ENCODE results near the gene TLR2.

The TLR2 gene

GRCh38 chr4:153725136-153725830 lies 41.2 kb downstream of the TLR2 start:
- Histone ChIP-seq H3K9ac (ENCODE audit: low read length in 5 of 5) (no peak overlapping the region), H3K4me3 (ENCODE audit: low read depth in 1 of 5, low read length in 5 of 5) (peak overlapping the region in 1 of 5 donors; percentile 22), H3K9me3 (ENCODE audit: control insufficient read depth in 5 of 5, low read length in 5 of 5) (no peaks in the 10 kb centered on the region), H3K4me1 (ENCODE audit: control insufficient read depth in 5 of 5, insufficient read depth in 5 of 5, low read length in 5 of 5) (peaks cover 0 to 16% (median 10%) of the 10 kb centered on the region in 5 donors), H3K27ac (ENCODE audit: low read depth, low read length) (no peak overlapping the region), H3K27me3 (ENCODE audit: control insufficient read depth in 5 of 5, insufficient read depth in 4 of 5, low read length in 5 of 5) (no peaks in the 10 kb centered on the region), H3K36me3 (ENCODE audit: control insufficient read depth in 5 of 5, insufficient read depth in 5 of 5, low read length in 5 of 5) (no peaks in the 10 kb centered on the region)

GRCh38 chr4:153725831-153726154 lies 41.7 kb downstream of the TLR2 start:
- Histone ChIP-seq H3K9me3 (ENCODE audit: control insufficient read depth in 5 of 5, low read length in 5 of 5) (no peaks in the 10 kb centered on the region), H3K27ac (ENCODE audit: low read depth, low read length) (no peak overlapping the region), H3K9ac (ENCODE audit: low read length in 5 of 5) (no peak overlapping the region), H3K36me3 (ENCODE audit: control insufficient read depth in 5 of 5, insufficient read depth in 5 of 5, low read length in 5 of 5) (no peaks in the 10 kb centered on the region), H3K4me3 (ENCODE audit: low read depth in 1 of 5, low read length in 5 of 5) (peak overlapping the region in 1 of 5 donors; percentile 22), H3K27me3 (ENCODE audit: control insufficient read depth in 5 of 5, insufficient read depth in 4 of 5, low read length in 5 of 5) (no peaks in the 10 kb centered on the region), H3K4me1 (ENCODE audit: control insufficient read depth in 5 of 5, insufficient read depth in 5 of 5, low read length in 5 of 5) (peaks cover 0 to 16% (median 10%) of the 10 kb centered on the region in 5 donors)

- H3K27ac ChIP-seq (ENCODE audit: low read depth, low read length) = no peak overlapping the region
- H3K9me3 ChIP-seq (ENCODE audit: control insufficient read depth in 5 of 5, low read length in 5 of 5) = no peaks in the 10 kb centered on the region
- no peaks in the 10 kb centered on the region for H3K36me3 ChIP-seq (ENCODE audit: control insufficient read depth in 5 of 5, insufficient read depth in 5 of 5, low read length in 5 of 5)
- H3K27me3 ChIP-seq (ENCODE audit: control insufficient read depth in 5 of 5, insufficient read depth in 4 of 5, low read length in 5 of 5) = no peaks in the 10 kb centered on the region
- no peak overlapping the region for H3K9ac ChIP-seq (ENCODE audit: low read length in 5 of 5)
- H3K4me1 ChIP-seq (ENCODE audit: control insufficient read depth in 5 of 5, insufficient read depth in 5 of 5, low read length in 5 of 5) = peaks cover 0 to 18% (median 10%) of the 10 kb centered on the region in 5 donors
- no peak overlapping the region for H3K4me3 ChIP-seq (ENCODE audit: low read depth in 1 of 5, low read length in 5 of 5)
These were observed 44.1 kb downstream of the TLR2 start for GRCh38 chr4:153728151-153728550.

- H3K9ac ChIP-seq (ENCODE audit: low read length in 5 of 5) = no peak overlapping the region
- H3K27me3 ChIP-seq (ENCODE audit: control insufficient read depth in 5 of 5, insufficient read depth in 4 of 5, low read length in 5 of 5) = no peaks in the 10 kb centered on the region
- no peak overlapping the region for H3K27ac ChIP-seq (ENCODE audit: low read depth, low read length)
- H3K36me3 ChIP-seq (ENCODE audit: control insufficient read depth in 5 of 5, insufficient read depth in 5 of 5, low read length in 5 of 5) = no peaks in the 10 kb centered on the region
- no peaks in the 10 kb centered on the region for H3K9me3 ChIP-seq (ENCODE audit: control insufficient read depth in 5 of 5, low read length in 5 of 5)
- H3K4me1 ChIP-seq (ENCODE audit: control insufficient read depth in 5 of 5, insufficient read depth in 5 of 5, low read length in 5 of 5) = peaks cover 0 to 18% (median 10%) of the 10 kb centered on the region in 5 donors
- no peak overlapping the region for H3K4me3 ChIP-seq (ENCODE audit: low read depth in 1 of 5, low read length in 5 of 5)
These were observed 44.6 kb downstream of the TLR2 start for GRCh38 chr4:153728660-153729059.

- no peaks in the 10 kb centered on the region for H3K36me3 ChIP-seq (ENCODE audit: control insufficient read depth in 5 of 5, insufficient read depth in 5 of 5, low read length in 5 of 5)
- no peaks in the 10 kb centered on the region for H3K9me3 ChIP-seq (ENCODE audit: control insufficient read depth in 5 of 5, low read length in 5 of 5)
- H3K27me3 ChIP-seq (ENCODE audit: control insufficient read depth in 5 of 5, insufficient read depth in 4 of 5, low read length in 5 of 5) = no peaks in the 10 kb centered on the region
- no peak overlapping the region for H3K9ac ChIP-seq (ENCODE audit: low read length in 5 of 5)
- no peak overlapping the region for H3K4me3 ChIP-seq (ENCODE audit: low read depth in 1 of 5, low read length in 5 of 5)
- H3K27ac ChIP-seq (ENCODE audit: low read depth, low read length) = no peak overlapping the region
- peaks cover 0 to 18% (median 10%) of the 10 kb centered on the region in 5 donors for H3K4me1 ChIP-seq (ENCODE audit: control insufficient read depth in 5 of 5, insufficient read depth in 5 of 5, low read length in 5 of 5)
These were observed 45.8 kb downstream of the TLR2 start for GRCh38 chr4:153729895-153730294.

GRCh38 chr4:153731239-153731638 lies 47.2 kb downstream of the TLR2 start:
- Histone ChIP-seq H3K4me1 (ENCODE audit: control insufficient read depth in 5 of 5, insufficient read depth in 5 of 5, low read length in 5 of 5) (peaks cover 0 to 8% (median 0%) of the 10 kb centered on the region in 5 donors), H3K36me3 (ENCODE audit: control insufficient read depth in 5 of 5, insufficient read depth in 5 of 5, low read length in 5 of 5) (no peaks in the 10 kb centered on the region), H3K27me3 (ENCODE audit: control insufficient read depth in 5 of 5, insufficient read depth in 4 of 5, low read length in 5 of 5) (no peaks in the 10 kb centered on the region), H3K4me3 (ENCODE audit: low read depth in 1 of 5, low read length in 5 of 5) (no peak overlapping the region), H3K9me3 (ENCODE audit: control insufficient read depth in 5 of 5, low read length in 5 of 5) (no peaks in the 10 kb centered on the region), H3K27ac (ENCODE audit: low read depth, low read length) (no peak overlapping the region), H3K9ac (ENCODE audit: low read length in 5 of 5) (no peak overlapping the region)

- H3K4me3 ChIP-seq (ENCODE audit: low read depth in 1 of 5, low read length in 5 of 5) = no peak overlapping the region
- no peaks in the 10 kb centered on the region for H3K9me3 ChIP-seq (ENCODE audit: control insufficient read depth in 5 of 5, low read length in 5 of 5)
- H3K27me3 ChIP-seq (ENCODE audit: control insufficient read depth in 5 of 5, insufficient read depth in 4 of 5, low read length in 5 of 5) = no peaks in the 10 kb centered on the region
- H3K4me1 ChIP-seq (ENCODE audit: control insufficient read depth in 5 of 5, insufficient read depth in 5 of 5, low read length in 5 of 5) = peaks cover 0 to 2% (median 0%) of the 10 kb centered on the region in 5 donors
- H3K36me3 ChIP-seq (ENCODE audit: control insufficient read depth in 5 of 5, insufficient read depth in 5 of 5, low read length in 5 of 5) = no peaks in the 10 kb centered on the region
- H3K27ac ChIP-seq (ENCODE audit: low read depth, low read length) = no peak overlapping the region
- no peak overlapping the region for H3K9ac ChIP-seq (ENCODE audit: low read length in 5 of 5)
These were observed 49.8 kb downstream of the TLR2 start for GRCh38 chr4:153733751-153734448.

- Histone ChIP-seq H3K9me3 (ENCODE audit: control insufficient read depth in 5 of 5, low read length in 5 of 5) (peaks cover 0 to 6% (median 3%) of the 10 kb centered on the region in 5 donors), H3K27me3 (ENCODE audit: control insufficient read depth in 5 of 5, insufficient read depth in 4 of 5, low read length in 5 of 5) (no peaks in the 10 kb centered on the region), H3K36me3 (ENCODE audit: control insufficient read depth in 5 of 5, insufficient read depth in 5 of 5, low read length in 5 of 5) (no peaks in the 10 kb centered on the region), H3K9ac (ENCODE audit: low read length in 5 of 5) (no peak overlapping the region), H3K4me1 (ENCODE audit: control insufficient read depth in 5 of 5, insufficient read depth in 5 of 5, low read length in 5 of 5) (peaks cover 0 to 2% (median 0%) of the 10 kb centered on the region in 5 donors), H3K4me3 (ENCODE audit: low read depth in 1 of 5, low read length in 5 of 5) (no peak overlapping the region), H3K27ac (ENCODE audit: low read depth, low read length) (no peak overlapping the region)
These were observed 51.9 kb downstream of the TLR2 start for GRCh38 chr4:153735906-153736461.

GRCh38 chr4:153741541-153741940 lies 57.5 kb downstream of the TLR2 start:
- Histone ChIP-seq H3K4me1 (ENCODE audit: control insufficient read depth in 5 of 5, insufficient read depth in 5 of 5, low read length in 5 of 5) (no peaks in the 10 kb centered on the region), H3K4me3 (ENCODE audit: low read depth in 1 of 5, low read length in 5 of 5) (no peak overlapping the region), H3K36me3 (ENCODE audit: control insufficient read depth in 5 of 5, insufficient read depth in 5 of 5, low read length in 5 of 5) (no peaks in the 10 kb centered on the region), H3K27me3 (ENCODE audit: control insufficient read depth in 5 of 5, insufficient read depth in 4 of 5, low read length in 5 of 5) (no peaks in the 10 kb centered on the region), H3K27ac (ENCODE audit: low read depth, low read length) (no peak overlapping the region), H3K9ac (ENCODE audit: low read length in 5 of 5) (no peak overlapping the region), H3K9me3 (ENCODE audit: control insufficient read depth in 5 of 5, low read length in 5 of 5) (peaks cover 0 to 7% (median 5%) of the 10 kb centered on the region in 5 donors)

GRCh38 chr4:153745651-153746050 lies 61.6 kb downstream of the TLR2 start:
- H3K9ac ChIP-seq (ENCODE audit: low read length in 5 of 5) = no peak overlapping the region
- peaks cover 0 to 18% (median 8%) of the 10 kb centered on the region in 5 donors for H3K4me1 ChIP-seq (ENCODE audit: control insufficient read depth in 5 of 5, insufficient read depth in 5 of 5, low read length in 5 of 5)
- H3K27ac ChIP-seq (ENCODE audit: low read depth, low read length) = no peak overlapping the region
- peaks cover 0 to 7% (median 4%) of the 10 kb centered on the region in 5 donors for H3K9me3 ChIP-seq (ENCODE audit: control insufficient read depth in 5 of 5, low read length in 5 of 5)
- H3K4me3 ChIP-seq (ENCODE audit: low read depth in 1 of 5, low read length in 5 of 5) = no peak overlapping the region
- H3K36me3 ChIP-seq (ENCODE audit: control insufficient read depth in 5 of 5, insufficient read depth in 5 of 5, low read length in 5 of 5) = no peaks in the 10 kb centered on the region
- H3K27me3 ChIP-seq (ENCODE audit: control insufficient read depth in 5 of 5, insufficient read depth in 4 of 5, low read length in 5 of 5) = no peaks in the 10 kb centered on the region
